Tibial nerve (tissue), 4 donors: ENCODE measurements around the gene NDRG2.

Source experiments
- CTCF ChIP-seq, 5 experiments: fragments of 200-600 bp in 3 of 5; fragments of 450-650 bp in 2 of 5; sonication (generic) in 3 of 5; IDR thresholded peaks; one replicate each; pipeline ENCODE4 v1.5.1; 2016 to 2019; ENCODE audit warnings: antibody characterized with exemption in 5 of 5, mild to moderate bottlenecking in 3 of 5, moderate library complexity in 2 of 5
- EP300 ChIP-seq, 2 donors: sonication (generic); formaldehyde crosslinking; IDR thresholded peaks; one replicate each; pipeline ENCODE4 v1.6.1; 2017; ENCODE audit warnings: antibody characterized with exemption in 2 of 2, mild to moderate bottlenecking in 1 of 2
- POLR2A ChIP-seq, 2 donors: fragments of 450-650 bp; IDR thresholded peaks; one replicate each; pipeline ENCODE4 v1.6.1; 2017; ENCODE audit warnings: antibody characterized with exemption in 2 of 2, mild to moderate bottlenecking in 2 of 2, moderate library complexity in 2 of 2

DNA sequence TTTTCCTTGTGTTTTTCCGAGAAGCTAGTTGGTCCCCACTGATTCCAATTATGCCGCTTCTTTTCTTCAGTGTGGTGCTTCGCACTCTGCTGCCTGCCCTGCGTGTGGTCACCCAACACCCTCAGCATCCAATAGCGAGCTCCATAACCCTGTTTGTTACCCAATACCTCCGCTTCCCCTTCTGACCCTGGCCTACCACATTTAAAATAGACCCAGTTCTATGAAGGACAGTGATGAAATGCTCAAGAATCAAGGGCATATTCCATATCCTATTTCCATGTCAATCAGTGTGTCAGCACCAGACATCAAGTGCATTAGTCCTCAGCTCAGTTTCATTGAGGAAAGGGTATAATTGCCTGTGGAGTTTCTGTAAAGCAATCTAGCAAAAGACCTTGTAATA, 9.5 kb downstream of the NDRG2 start:
- TF ChIP-seq CTCF (IDR thresholded peaks at IDR 0.05), result no peak
- TF ChIP-seq POLR2A (IDR thresholded peaks at IDR 0.05), result no peak
- TF ChIP-seq EP300 (IDR thresholded peaks at IDR 0.05), result no peak
